Measurements from ENCODE around the gene CWF19L2.

Gene CWF19L2

GRCh38 chr11:107301878-107302277, 155.7 kb downstream of the CWF19L2 start:
- no peak for DNase-seq (ENCODE audit: low spot score)

DNA sequence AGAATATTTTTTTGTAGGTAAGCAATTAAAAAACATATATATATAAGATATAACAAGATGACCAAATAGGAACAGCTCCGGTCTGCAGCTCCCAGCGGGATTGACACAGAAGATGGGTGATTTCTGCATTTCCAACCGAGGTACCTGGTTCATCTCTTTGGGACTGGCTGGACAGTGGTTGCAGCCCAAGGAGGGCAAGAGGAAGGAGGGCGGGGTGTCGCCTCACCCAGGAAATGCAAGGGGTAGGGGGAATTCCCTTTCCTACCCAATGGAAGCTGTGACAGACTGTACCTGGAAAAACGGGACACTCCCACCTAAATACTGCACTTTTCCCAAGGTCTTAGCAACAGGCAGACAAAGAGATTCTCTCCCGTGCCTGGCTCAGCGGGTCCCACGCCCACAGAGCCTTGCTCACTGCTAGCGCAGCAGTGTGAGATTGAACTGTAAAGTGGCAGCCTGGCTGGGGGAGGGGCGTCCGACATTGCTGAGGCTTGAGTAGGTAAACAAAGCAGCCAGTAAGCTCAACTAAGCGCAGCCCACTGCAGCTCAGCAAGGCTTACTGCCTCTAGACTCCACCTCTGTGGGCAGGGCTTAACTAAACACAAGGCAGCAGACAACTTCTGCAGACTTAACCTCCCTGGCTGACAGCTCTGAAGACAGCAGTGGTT, 163.8 kb downstream of the CWF19L2 start:
- DNase-seq (ENCODE audit: low spot score), result no peak

DNA sequence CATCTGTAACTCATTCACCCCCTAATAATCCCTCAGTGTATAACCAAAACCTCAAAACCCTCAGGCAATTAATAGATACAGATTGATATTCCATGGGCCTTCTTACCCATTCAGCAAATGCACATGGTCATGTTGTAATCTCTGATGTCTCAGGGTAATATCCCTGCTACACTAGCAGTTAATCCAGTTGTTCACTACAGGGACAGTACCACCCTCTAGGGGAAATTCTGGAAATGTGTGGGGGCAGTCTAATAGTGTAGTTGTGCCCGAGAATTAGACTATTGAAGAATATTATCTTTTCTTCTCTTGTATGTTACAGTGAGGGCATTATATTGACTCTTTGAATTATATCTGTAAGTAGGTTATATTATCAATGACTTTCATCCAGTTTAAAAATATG, 175.4 kb downstream of the CWF19L2 start:
- no peak for DNase-seq (ENCODE audit: low spot score)

All from AG20443 (cell line).